ENCODE results near the gene C5orf34.

DNA sequence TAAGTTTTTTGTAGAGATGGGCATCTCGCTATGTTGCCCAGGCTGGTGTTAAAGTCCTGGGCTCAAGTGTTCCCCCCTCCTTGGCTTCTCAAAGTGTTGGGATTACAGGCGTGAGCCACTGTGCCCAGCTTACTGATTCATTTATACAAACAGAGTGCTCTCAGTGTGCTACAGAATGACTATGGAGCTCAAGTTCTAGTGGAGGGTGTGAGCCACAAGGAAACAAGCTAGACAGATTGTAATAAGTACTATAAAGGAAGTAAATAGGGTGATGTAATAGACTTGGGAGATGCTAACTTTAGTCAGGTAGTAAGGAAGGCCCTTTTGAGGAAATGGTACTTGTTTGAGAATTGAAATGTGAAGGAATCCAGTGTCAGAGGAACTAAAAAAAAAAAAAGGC lies 29.5 kb downstream of the C5orf34 start:
- TF ChIP-seq YY1 (IDR thresholded peaks at IDR 0.05; ENCODE audit: borderline replicate concordance in 1 of 3, control insufficient read depth in 1 of 3, extremely low read depth in 1 of 3, insufficient read depth in 3 of 3, insufficient read length in 1 of 3, insufficient replicate concordance in 2 of 3, low read depth in 1 of 3, low read length in 2 of 3), result no peak
- TF ChIP-seq ESRRA (IDR thresholded peaks at IDR 0.05; ENCODE audit: borderline replicate concordance, low read depth), result no peak
- no peak for TF ChIP-seq RBM22 (IDR thresholded peaks at IDR 0.05; ENCODE audit: low read depth, low read length, poor library complexity, severe bottlenecking)
- no peak for TF ChIP-seq HIVEP1 (CRISPR knock-in tag; IDR thresholded peaks at IDR 0.05)
- TF ChIP-seq POLR2AphosphoS5 (IDR thresholded peaks at IDR 0.05; ENCODE audit: control insufficient read depth, insufficient read depth, low read depth, low read length), result no peak
- TF ChIP-seq, protein P1, sequence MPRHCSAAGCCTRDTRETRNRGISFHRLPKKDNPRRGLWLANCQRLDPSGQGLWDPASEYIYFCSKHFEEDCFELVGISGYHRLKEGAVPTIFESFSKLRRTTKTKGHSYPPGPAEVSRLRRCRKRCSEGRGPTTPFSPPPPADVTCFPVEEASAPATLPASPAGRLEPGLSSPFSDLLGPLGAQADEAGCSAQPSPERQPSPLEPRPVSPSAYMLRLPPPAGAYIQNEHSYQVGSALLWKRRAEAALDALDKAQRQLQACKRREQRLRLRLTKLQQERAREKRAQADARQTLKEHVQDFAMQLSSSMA (CRISPR knock-in tag; IDR thresholded peaks at IDR 0.05), result no peak
- TF ChIP-seq, protein P2, sequence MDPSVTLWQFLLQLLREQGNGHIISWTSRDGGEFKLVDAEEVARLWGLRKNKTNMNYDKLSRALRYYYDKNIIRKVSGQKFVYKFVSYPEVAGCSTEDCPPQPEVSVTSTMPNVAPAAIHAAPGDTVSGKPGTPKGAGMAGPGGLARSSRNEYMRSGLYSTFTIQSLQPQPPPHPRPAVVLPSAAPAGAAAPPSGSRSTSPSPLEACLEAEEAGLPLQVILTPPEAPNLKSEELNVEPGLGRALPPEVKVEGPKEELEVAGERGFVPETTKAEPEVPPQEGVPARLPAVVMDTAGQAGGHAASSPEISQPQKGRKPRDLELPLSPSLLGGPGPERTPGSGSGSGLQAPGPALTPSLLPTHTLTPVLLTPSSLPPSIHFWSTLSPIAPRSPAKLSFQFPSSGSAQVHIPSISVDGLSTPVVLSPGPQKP (CRISPR knock-in tag; IDR thresholded peaks at IDR 0.05), result no peak
- TF ChIP-seq EP300 (IDR thresholded peaks at IDR 0.05; ENCODE audit: low read length), result no peak
- no peak for TF ChIP-seq POLR2A (conservative IDR thresholded peaks at IDR 0.05)
- no peak for TF ChIP-seq SMC3 (conservative IDR thresholded peaks at IDR 0.05; ENCODE audit: insufficient read depth, low read depth, low read length)
- TF ChIP-seq L3MBTL2 (IDR thresholded peaks at IDR 0.05), result no peak

Data from K562 (cell line).